Stimulated activated CD8-positive, alpha-beta memory T cell treated with anti-CD3 and anti-CD28 coated beads, Interleukin-2, amount 100 ng/mL, for 1 hour (primary cell): ENCODE results near the gene DCUN1D5.
A peak's percentile ranks its signal among the peaks of the same experiment; 100 is the strongest.

Experiments used
- DNase-seq, 2 donors: peaks; one replicate each; pipeline ENCODE4 v3.0.0-alpha.2; 2020; ENCODE audit warnings: low read depth in 2 of 2

DCUN1D5 gene

DNA sequence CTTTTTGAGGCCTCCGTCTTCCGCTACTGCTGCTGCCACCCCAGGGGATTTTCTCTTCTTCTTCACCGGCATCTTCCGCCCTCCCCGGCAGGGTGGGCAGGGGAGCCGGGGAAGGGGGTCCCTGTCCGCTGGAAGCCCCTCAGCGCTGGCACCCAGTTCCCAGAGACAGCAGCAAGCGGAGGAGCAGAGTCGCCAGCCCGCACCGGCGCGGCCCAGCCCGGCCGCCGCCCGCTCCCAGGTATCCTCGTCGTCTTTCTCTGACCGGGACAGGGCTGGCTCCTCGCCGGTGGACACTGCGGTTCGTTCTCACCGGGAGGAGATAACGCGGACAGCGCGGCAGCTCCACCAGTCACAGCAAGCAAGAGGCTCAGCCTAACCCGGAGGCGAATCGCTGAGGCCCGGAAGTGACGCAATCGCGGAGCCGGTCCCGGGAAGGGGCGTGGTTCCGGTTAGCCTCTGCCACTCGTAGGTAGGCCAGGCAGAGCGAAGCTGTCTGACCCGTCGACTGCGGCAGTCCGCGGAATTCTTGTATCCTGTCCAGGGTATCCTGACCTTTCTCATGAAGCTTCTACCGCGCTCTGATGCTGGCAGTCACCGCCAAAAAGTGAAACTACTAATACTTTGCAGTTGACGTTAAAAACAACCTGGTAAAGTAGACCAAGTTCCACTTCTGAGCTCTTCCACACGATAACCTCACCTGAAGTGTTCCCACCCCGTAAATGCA is at the start of gene DCUN1D5:
DCUN1D5 (minus strand) TSS at position 360 of the 724 bp plus-strand sequence; CDS start at position 72, 288 bp downstream.
- peak; percentile 92 to 95 for DNase-seq

DNA sequence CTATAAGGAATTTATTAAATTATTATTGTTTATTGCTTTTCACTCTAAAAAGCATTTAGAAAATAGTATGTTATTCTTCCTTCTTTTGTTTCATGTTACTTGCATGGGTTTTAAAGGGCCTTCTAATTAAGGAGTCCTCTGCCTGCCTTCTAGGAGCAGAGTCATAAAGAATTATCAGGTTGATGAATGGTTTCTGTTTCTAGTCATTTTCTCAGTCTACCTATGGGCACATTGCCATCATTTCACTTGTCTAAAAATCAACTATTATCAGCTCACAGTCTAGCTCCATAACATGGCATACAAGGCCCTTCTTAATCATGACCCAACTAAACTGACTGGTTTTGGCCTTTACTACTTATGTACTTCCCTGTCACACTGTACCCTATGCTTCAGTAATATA is 33.5 kb upstream of the DCUN1D5 start:
- no peak for DNase-seq

DNA sequence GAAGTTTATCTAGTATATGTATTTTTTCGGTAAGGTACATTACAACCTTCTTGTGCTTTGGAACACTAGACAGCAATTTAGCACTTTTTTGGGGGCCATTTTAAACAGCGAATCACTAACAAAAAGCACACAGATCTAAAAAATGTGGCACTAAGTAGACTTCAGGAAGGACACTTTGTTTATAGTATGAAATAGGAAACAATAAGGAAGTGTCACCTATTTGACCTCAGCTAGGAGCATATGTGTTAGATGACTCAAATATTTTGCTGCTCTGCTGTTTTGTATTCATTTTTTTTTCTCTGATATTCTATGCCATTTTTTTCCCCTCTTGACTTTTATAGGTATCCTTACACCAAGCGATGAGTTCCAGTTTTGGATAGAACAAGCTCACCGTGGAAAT is 22.9 kb upstream of the DCUN1D5 start:
- DNase-seq, result no peak

DNA sequence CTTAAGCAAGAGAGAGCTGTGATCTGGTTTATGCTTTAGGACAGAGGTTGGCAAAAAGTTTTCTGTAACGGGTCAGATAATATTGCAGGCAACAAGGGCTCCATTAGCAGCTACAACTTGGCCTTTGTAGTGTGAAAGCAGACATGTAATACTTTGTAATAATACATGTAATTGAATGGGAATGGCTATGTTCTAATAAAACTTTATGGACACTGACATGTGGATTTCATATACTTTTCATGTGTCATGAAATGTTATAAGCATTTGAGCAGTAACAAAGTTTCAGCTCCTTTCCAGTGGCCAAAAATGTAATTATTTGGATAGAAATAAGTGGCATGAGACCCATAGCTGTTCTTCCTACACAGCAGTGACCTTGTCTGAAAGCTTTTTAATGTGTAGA is 20.4 kb upstream of the DCUN1D5 start:
- DNase-seq, result no peak

DNA sequence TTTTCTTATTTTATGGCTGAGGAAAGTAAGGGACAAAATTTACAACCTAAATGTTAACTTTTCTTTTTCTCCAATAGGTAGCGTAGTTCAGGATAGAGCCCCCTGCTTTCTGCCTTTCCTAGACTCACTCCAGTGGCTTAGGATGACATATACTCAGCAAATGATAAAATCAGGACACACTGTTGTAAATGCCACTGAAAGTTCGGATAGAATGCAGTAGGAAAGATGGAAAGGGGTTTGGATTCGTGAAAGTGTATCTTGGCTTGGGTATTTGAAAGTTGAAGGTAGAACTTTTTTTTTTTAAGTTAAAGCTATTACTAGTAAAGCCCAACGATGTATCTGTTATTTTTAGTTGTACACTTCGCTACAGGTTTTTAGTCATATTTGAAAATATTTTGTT is 19.4 kb upstream of the DCUN1D5 start:
- DNase-seq, result no peak

DNA sequence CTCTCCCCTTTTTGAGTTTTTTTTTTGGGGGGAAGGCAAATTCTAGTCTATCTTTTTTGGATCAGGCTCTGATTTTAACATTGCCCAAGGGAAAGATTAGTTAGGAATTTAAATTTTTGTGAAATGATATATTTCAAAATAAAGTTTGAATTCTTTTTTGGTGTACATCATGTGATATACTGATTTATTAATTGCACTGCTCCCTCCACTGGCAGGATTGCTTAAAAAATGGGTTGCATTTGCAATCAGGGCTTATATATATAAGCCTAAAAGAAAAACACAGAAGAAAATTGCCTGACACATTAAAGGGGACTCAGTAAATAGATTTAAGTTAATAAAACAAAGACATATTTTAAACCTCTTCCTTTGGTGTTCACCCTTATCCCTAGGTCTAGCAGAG is 18.4 kb upstream of the DCUN1D5 start:
- no peak for DNase-seq

DNA sequence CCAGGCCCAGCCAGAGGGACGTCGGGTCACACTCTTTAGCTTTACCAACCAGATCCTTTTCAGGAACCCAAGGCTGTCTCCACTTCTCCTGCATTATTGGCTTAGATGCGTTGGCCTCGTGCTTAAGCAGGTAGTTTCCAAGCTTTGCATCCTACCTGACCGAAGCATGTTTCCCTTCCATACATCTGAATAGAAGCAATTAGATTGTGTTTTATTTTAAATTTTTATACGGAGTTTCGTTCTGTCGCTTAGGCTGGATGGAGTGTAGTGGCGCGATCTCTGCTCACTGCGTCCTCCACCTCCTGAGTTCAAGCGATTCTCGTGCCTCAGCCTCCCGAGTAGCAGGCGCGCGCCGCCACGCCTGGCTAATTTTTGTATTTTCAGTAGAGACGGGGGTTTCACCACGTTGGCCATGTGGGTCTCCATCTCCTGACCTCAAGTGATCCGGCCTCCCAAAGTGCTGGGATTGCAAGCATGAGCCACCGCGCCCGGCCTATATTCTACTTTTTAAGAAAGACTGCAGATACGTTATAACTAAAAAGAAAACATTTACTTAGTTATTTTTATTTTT is 17.9 kb upstream of the DCUN1D5 start:
- no peak for DNase-seq

DNA sequence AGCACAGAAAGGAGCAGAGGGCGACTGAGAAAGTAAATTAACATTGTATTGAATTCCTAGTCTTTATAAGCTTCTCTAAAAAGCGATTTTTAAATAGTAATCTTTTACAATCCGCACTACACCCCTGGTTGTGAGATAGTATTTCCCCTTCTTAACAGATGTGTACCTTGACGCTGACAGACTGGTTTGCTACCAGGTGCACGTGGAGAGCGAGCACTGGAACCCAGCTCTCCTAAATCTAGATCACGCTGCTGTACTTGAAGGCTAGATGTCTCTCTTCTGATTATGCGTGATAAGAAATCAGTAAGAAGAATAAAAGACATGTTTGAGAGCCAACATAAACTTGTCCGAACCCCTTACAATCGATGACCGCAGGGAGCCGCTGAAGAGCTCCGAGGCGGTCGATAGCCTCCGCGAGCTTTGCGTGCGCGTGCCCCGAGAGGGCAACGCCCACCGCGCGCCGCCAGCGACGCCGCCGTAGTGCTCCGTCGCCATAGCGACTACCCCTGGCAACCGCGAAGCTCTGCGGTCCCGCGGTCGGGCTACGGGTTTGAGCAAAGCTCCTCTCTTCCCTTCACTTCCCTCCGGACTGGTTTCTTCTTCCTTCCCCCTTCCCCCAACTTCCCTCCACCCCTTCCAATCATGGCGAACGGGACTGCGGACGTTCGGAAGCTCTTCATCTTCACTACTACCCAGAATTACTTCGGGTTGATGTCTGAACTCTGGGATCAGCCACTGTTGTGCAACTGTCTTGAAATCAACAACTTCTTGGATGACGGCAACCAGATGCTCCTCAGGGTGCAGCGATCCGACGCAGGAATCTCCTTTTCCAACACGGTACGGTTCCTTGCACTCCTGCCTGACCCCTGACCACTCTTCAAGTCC is 17.2 kb upstream of the DCUN1D5 start, which contains the start of gene DYNC2H1:
DYNC2H1 (plus strand) TSS at position 494 of the 885 bp plus-strand sequence; CDS start at position 643, 149 bp downstream.
- DNase-seq, result peak; percentile 73 to 76

DNA sequence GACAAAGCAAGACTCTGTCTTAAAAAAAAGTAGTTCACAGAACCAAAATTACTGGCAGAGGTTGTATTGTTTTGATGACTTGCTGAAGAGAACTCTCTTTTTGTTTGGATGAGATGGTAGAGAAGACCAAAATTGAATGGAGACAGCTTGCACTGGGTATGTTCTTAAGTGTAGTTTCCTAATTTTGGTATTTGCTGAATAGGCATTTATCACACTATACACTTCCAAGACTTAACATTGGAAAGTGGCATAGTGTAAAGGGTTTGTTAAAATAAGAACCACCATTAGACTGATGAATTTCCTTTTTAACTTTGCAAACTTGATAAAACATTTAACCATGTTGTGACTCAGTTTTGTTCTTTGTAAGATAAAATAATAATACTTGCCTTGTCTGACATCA is 5.3 kb upstream of the DCUN1D5 start:
- no peak for DNase-seq

DNA sequence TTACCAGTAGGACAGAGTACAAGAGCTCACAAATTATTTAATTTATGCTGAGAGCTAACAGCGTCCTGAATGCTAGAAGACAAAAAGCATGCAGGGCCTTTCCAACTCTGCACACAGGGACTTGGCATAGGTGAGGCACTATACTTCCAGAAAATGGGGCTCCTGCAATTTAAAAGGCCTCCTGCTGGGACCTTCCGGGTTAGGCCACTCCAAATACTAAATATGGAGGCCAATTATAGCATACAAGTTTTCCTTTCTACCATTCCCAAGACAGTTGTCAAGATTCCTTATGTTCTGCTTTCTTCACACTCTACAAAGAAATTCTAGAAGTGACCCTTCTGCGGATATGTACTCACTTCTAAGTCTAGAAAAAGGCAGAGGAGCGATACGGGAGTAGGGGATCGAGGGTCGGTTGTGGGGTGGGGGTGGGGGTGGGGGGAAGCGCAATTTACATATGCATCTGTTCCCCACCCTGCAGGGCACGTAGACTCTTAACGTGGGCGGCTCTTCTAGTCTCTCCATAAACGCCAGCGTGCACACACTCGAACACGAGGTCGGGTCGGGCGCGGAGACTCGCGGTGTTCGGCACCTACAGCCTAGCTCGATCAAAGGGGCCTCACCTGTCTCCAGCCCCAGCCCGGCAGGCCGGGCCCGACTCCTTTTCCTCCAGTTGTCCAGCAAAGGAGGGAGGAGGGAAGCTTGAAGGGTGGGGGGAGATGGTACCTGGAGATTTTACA is 728 bp downstream of the DCUN1D5 start:
- DNase-seq, result no peak

DNA sequence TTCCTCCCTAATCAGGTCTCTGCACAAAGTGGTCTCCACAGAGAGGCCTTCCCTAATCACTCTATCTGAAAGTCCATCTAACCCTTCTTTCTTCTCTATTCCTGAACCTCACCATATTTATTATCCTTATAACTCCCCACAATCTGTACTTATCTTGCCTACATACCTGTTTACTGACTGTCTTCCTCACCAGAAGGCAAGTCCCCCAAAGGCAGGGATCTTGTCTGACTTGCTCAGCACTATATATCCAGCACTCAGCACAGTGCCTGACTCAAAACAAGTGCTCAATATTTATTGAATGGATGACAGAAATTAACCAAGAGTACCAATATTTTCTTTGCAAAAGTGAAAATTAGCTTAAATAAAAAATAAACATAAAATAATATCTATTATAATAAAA is 5.5 kb downstream of the DCUN1D5 start:
- no peak for DNase-seq

DNA sequence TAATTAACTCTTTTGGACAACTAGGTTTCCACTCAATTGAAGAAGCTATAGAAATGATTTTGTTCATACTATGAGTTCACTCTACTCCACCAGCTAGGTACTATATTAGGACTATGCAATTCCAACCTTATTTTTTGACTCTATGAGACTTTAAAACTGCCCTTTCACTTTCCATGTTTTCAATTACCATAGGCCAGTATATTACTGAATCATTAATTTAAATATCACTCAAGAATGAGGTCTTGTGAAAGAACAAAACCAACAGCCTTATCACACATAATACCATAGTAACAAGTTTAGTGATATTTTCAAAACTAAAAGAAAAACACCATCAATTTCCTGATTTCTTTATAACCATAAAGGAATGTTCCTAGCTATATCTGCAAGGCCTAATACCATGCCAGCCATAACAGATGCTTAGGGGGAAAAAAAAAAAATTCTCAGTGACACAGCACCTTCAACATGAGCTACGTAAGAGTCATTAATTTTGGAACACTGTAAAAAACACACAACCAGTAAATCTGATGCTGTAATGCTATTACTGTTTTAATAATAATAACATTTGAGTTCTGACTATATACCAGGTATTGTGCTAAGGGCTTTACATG is 6.1 kb downstream of the DCUN1D5 start:
- no peak for DNase-seq

DNA sequence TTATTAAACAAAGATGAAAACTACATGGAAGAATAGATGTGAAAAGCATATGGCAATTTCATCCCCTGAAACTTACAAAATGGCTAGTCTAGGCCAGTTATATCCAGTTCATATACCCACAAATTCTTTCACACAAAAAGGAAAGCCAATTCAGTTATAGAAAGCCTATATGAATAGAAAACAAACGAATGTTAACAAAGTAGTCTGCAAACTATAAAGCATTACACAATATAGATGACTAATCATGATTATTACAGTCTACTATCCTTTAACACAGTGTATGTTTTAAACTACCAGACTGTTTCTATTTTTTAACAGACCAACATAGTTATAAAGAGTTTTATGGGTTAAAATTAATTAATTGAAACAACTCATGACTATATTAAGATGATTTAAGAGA is 12.1 kb downstream of the DCUN1D5 start:
- DNase-seq, result no peak

DNA sequence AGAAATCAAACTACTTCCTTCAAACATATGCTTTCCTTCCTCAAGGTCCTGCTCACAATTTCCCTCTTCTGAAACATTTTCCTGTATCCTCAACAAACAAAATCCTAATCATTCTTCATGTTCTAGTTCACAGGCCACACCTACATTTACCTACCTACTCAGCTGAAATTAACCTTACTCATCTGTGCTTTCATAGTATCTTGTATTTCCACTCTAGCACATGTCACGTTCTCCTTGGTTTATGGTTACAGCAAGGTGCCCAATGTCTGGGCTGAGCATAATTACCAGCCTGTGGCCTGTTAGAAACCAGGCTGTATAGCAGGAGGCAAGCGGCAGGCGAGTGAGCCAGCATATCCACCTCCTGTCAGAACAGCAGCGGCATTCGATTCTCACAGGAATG is 13.2 kb downstream of the DCUN1D5 start:
- DNase-seq, result no peak

DNA sequence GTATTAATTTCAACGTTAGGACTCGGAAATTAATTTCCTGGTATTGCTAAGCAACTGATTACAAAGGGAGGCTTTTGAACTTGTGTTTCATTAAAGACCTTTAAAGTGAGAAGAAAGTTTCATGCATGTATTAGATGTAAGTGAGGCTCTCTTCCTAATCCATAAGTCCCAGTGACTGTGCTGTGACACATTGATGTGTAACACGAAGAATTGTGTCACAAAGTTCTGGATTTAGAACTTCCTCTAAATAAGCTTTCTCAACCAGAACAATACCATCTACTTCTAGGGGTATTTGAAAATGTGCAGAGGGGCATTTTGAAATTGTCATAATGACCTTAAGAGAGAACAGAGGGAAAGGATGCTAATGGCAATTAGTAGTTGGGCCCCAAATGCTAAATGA is 14.4 kb downstream of the DCUN1D5 start:
- no peak for DNase-seq

DNA sequence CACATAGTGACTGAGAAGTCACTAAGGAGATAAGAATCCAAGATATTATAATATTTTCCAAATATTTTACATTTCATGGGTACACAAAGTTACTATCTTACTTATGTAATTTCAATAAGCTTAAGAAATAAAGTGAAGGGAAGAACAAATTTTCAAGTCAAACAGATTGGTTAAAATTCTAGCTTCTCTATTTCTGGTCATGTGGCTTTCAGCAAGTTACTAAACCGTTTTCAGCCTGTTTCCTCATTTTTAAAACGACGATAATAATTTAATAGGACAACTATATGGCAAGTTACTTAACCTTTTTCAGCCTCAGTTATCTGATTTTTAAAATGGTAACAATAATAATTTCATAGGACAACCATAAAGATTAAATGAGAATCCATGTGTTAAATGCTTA is 15.6 kb downstream of the DCUN1D5 start:
- DNase-seq, result no peak

DNA sequence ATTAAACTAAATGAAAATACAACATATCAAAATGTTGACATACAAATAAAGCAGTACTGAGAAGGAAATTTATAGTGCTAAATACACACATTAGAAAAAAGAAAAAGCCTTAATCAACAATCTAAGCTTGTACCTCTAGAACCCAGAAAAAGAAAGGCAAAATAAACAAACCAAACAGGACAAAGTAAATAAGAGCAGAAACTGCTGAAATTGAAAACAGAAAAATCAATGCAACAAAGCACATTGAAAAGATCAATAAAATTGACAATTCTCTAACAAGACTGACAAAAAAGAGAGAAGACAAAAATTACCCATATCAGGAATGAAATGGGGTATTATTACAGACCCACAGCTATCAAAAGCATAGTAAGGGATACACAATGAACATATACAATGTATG is 21.0 kb downstream of the DCUN1D5 start:
- no peak for DNase-seq

DNA sequence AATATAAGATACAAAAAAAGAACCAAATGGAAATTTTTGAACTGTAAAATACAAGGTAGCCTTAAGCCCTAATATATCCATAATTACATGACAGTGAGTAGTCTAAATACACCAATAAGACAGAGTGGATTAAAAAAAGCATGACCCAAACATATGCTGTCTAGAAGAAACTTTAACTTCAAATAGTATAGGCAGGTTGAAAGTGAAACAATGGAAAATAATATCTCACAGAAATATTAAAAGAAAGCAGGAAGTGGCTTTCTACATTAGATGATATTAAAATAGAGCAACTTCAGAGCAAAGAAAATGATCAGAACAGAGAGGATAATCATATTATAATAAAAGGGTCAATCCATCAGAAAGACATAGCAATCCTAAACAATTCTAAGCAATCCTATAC is 21.8 kb downstream of the DCUN1D5 start:
- DNase-seq, result no peak

DNA sequence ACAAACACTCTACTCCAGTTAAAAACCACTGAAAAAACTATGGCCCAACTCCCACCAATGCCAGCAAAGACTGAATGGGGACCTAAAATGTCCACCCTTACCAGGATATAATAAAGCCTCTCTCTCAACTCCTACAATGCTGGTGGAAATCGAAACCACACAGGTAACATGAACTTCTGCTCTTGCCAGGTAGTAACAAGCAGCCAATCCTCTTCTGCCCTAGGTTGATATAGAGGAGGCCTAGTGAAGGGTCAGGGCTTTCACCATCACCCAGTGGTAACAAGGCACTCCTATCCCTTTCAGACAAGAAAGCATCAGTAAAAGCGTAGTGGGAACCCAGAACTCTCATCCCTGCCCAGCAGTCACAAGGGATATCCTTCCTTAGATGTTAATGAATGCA is 22.6 kb downstream of the DCUN1D5 start:
- DNase-seq, result no peak

DNA sequence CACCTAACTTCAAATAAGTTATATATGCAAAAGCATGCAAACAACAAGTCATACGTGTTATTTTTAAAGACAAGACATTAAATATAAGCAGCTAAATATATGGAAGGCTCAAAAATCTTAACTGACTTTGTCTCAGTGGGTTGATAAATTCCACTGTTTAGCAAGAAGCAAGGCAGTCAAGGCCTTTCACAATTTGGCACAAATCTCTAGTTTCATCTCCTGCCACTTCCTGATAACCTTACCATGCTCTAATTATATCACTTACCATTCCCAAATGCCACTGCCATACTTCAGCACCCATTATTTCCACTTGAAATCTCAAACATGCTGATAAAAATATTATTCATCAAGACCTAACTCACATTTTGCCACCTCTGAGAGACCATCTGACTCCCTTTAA is 24.8 kb downstream of the DCUN1D5 start:
- no peak for DNase-seq

DNA sequence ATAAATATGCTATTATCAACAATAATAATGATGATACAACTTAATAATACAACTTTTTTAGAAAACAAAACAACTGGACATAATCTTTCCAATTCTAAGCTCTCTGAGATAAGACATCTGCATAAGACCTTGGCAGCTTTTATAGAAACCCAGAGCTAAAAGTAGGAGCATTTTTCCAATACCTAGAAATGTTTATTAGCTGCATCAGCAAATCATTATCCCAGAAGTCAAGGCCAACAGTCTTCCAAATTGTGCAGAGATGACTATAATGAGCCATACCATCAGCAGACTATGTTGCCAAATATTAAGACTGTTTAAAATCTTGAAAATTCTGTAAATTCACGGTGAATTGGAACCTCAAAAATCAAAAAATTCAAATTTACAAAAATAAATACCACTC is 30.3 kb downstream of the DCUN1D5 start:
- no peak for DNase-seq
